Pancreas (tissue), 10 donors: Measurements from ENCODE around the gene MBOAT2. TPM values are rescaled to one million over a fixed set of nuclear protein-coding genes. Genes with fewer than 3 reads are reported as not detected.

Experiments
- ATAC-seq, 4 donors: fragments of 200-7000 bp; cut with Tn5 transposase; one replicate each; pipeline versions ENCODE4 v1.8.0 to v1.9.1; 2020; ENCODE audit warnings: mild to moderate bottlenecking in 4 of 4, moderate library complexity in 4 of 4
- DNase-seq, 6 donors: peaks; one replicate each; pipeline ENCODE4 v3.0.0-alpha.2; 2020
- FAIRE-seq: peaks from 2 replicates; lab custom pipeline; 2012; peaks lifted over from hg19 to GRCh38; lab: Jason Lieb, UNC
- H3K27ac ChIP-seq, 4 donors: fragments of 200-600 bp; sonication (generic); 1 replicate in 3 of 4; 2 replicates in 1 of 4; pipeline versions ENCODE4 v1.5.0 to v1.8.0; 2020
- H3K27me3 ChIP-seq, 4 donors: fragments of 200-600 bp; one replicate each; pipeline ENCODE4 v1.8.0; 2021
- H3K36me3 ChIP-seq, 3 donors: fragments of 200-600 bp; sonication (generic) in 1 of 3; one replicate each; pipeline versions ENCODE4 v1.5.0 to v1.8.0; 2020 to 2021
- H3K4me1 ChIP-seq, 3 donors: fragments of 200-600 bp; one replicate each; pipeline ENCODE4 v1.8.0; 2021
- H3K4me3 ChIP-seq, 4 donors: fragments of 200-600 bp; sonication (generic) in 2 of 4; one replicate each; pipeline versions ENCODE4 v1.5.0 to v1.8.0; 2020 to 2021
- H3K9me3 ChIP-seq, 4 donors: fragments of 200-600 bp; one replicate each; pipeline ENCODE4 v1.8.0; 2021
- WGBS, 2 donors: extraction: QIAGEN DNeasy Blood & Tissue Kit; methylation state at CpG; one replicate each; pipeline ENCODE4 v1.1.7; 2013; 5-methylcytosine and 5-hydroxymethylcytosine counted together
- intact Hi-C, 3 donors: fragments of 100-400 bp; cut with DNase I; formaldehyde crosslinking; loops; one replicate each; pipeline versions ENCODE4 v1.11.1 to v1.14.2; 2022
- polyA plus RNA-seq, 2 donors: library from polyadenylated mRNA; stranded (reverse); fragments of 200-250 nt; gene quantifications; one replicate each; pipeline ENCODE4 v1.2.3, GENCODE V29; 2013
- total RNA-seq, 6 donors: library from RNA; stranded (reverse); fragmentation: NEBNext Ultra II Directional in 4 of 6; extraction: Animal tissue kit (Norgen Biotek cat#: 25700) in 4 of 6; gene quantifications; one replicate each; pipeline versions ENCODE4 v1.2.1 to v1.2.4, GENCODE V29; 2021 to 2023
- TF ChIP-seq, protein P1 (sequence below), 4 donors: fragments of 200-600 bp; sonication (generic) in 3 of 4; IDR thresholded peaks; one replicate each; pipeline versions ENCODE4 v1.5.0 to v1.8.0; 2021; ENCODE audit warnings: antibody characterized with exemption in 4 of 4
- donor health status: healthy with polysubstance abuse.
- donor health status: DM: no; HTN: no; CAD: no; lungs with moderate emphysema.
- donor health status: DM: no; HTN: no; CAD: no.
- donor health status: control.
- donor health status: control.
- donor health status: Bipolar disorder and iron deficiency.
- donor health status: DM: yes; HTN: yes; CAD: no.
- donor health status: DM: no; HTN: no; CAD: no.
- donor health status: DM: no; HTN: no; CAD: no.
- donor health status: DM: yes; HTN: yes; CAD: no.

Gene MBOAT2
- total and polyA plus RNA-seq, 8 donors: 1.2 to 5.7 (median 2.5) TPM

DNA sequence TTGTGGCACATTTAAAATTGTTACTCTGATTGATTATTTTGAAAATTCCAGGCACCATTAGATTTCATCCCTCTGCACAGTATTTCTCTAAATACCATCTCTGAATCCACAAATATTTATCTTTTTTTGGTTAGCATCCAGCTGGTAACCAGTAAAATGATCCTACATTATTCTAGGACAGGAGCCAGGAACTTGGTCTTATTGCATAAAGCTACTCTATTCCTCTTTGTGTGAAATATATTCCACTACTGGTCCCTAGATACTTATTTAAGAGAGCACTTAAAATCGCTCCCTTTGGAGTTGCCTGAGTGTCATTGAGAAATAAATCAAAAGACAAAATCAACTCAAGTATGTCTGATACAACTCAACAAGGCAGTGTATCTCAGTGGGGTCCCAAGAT is 7.4 kb upstream of the MBOAT2 start:
- 68 to 92% methylated on average over 1 of the region's 1 CpG for WGBS, 2 donors
- Histone ChIP-seq H3K9me3 (no peaks in the 10 kb centered on the region), H3K36me3 (no peaks in the 10 kb centered on the region), H3K27me3 (no peaks in the 10 kb centered on the region), H3K27ac (no peak overlapping the region), H3K4me3 (no peak overlapping the region), H3K4me1 (no peaks in the 10 kb centered on the region)
- DNase-seq: no peak
- no peak for ATAC-seq
- intact Hi-C loops: no loop called here
- TF ChIP-seq, protein P1, sequence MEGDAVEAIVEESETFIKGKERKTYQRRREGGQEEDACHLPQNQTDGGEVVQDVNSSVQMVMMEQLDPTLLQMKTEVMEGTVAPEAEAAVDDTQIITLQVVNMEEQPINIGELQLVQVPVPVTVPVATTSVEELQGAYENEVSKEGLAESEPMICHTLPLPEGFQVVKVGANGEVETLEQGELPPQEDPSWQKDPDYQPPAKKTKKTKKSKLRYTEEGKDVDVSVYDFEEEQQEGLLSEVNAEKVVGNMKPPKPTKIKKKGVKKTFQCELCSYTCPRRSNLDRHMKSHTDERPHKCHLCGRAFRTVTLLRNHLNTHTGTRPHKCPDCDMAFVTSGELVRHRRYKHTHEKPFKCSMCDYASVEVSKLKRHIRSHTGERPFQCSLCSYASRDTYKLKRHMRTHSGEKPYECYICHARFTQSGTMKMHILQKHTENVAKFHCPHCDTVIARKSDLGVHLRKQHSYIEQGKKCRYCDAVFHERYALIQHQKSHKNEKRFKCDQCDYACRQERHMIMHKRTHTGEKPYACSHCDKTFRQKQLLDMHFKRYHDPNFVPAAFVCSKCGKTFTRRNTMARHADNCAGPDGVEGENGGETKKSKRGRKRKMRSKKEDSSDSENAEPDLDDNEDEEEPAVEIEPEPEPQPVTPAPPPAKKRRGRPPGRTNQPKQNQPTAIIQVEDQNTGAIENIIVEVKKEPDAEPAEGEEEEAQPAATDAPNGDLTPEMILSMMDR (IDR thresholded peaks at IDR 0.05): no peak
- FAIRE-seq: no peak

- H3K36me3 ChIP-seq: no peaks in the 10 kb centered on the region
- H3K27ac ChIP-seq: no peak overlapping the region
- no peak for ATAC-seq
- H3K4me1 ChIP-seq: no peaks in the 10 kb centered on the region
- WGBS, 2 donors: 57 to 79% methylated on average over 1 of the region's 1 CpG
- TF ChIP-seq, protein P1 (IDR thresholded peaks at IDR 0.05): no peak
- FAIRE-seq: no peak
- DNase-seq: no peak
- H3K4me3 ChIP-seq: no peak overlapping the region
- intact Hi-C loops: no loop called here
- H3K27me3 ChIP-seq: no peaks in the 10 kb centered on the region
- H3K9me3 ChIP-seq: no peaks in the 10 kb centered on the region
Measured at GRCh38 chr2:9008951-9009664, 5.6 kb upstream of the MBOAT2 start.

DNA sequence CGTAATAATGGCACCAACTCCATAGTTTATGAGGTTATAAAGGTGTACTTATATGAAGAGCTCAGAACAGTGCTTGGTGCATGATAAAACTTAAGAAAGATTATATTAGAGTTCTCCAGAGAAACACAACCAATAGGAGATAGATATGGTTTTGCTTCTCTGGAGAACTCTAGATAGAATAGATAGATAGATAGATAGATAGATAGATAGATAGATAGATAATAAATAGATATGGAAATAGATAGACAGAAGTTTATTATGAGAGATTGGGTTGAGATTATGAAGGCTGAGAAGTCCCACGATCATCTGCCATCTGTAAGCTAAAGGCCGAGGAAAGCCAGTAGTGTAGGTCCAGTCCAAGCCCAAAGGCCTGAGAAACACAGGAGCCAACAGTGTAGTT is 2.9 kb upstream of the MBOAT2 start:
- DNase-seq: no peak
- H3K27me3 ChIP-seq: no peaks in the 10 kb centered on the region
- H3K4me1 ChIP-seq: peaks cover 0 to 6% (median 5%) of the 10 kb centered on the region in 3 donors
- WGBS, 2 donors: 95 to 98% methylated on average over 3 of the region's 3 CpGs
- ATAC-seq: no peak
- TF ChIP-seq, protein P1 (IDR thresholded peaks at IDR 0.05): no peak
- intact Hi-C loops: no loop called here
- no peaks in the 10 kb centered on the region for H3K36me3 ChIP-seq
- FAIRE-seq: no peak
- H3K4me3 ChIP-seq: no peak overlapping the region
- H3K9me3 ChIP-seq: no peaks in the 10 kb centered on the region
- no peak overlapping the region for H3K27ac ChIP-seq

- FAIRE-seq: no peak
- H3K4me1 ChIP-seq: peaks cover 0 to 6% (median 5%) of the 10 kb centered on the region in 3 donors
- H3K4me3 ChIP-seq: peak overlapping the region; percentile 31 to 67 (median 61)
- peak overlapping the region in 1 of 4 donors; percentile 40 for H3K27ac ChIP-seq
- TF ChIP-seq, protein P1 (IDR thresholded peaks at IDR 0.05): no peak
- ATAC-seq: peak in 2 of 4 donors; percentile 9 to 21
- DNase-seq: no peak
- no peaks in the 10 kb centered on the region for H3K9me3 ChIP-seq
- H3K27me3 ChIP-seq: no peaks in the 10 kb centered on the region
- no peaks in the 10 kb centered on the region for H3K36me3 ChIP-seq
- WGBS, 2 donors: 42 to 44% methylated on average over 25 of the region's 25 CpGs
- intact Hi-C loops: no loop called here
Measured at GRCh38 chr2:9004338-9005204, 1.1 kb upstream of the MBOAT2 start.
